Posterior vena cava (tissue), 2 donors: Measurements from ENCODE around the gene ARAP1. TPM values are rescaled to one million over a fixed set of nuclear protein-coding genes. Genes with fewer than 3 reads are reported as not detected.

Experiments
- DNase-seq: peaks from one replicate; pipeline ENCODE4 v3.0.0-alpha.2; 2020; ENCODE audit warnings: low spot score
- intact Hi-C, 2 donors: fragments of 100-400 bp; cut with DNase I; formaldehyde crosslinking; loops; one replicate each; pipeline versions ENCODE4 v1.14.1 to v1.14.2; 2022 to 2023
- total RNA-seq, 2 donors: library from RNA; stranded (reverse); fragmentation: NEBNext Ultra II Directional; extraction: Animal tissue kit (Norgen Biotek cat#: 25700); gene quantifications; one replicate each; pipeline ENCODE4 v1.2.1, GENCODE V29; 2021
- donor health status: DM: yes; HTN: yes; CAD: no.
- donor health status: DM: yes; HTN: yes; CAD: no.

Gene ARAP1
- total RNA-seq, 2 donors from 2014 or later: 49.9 to 81.9 TPM

GRCh38 chr11:72716290-72716689 is 35.9 kb downstream of the ARAP1 start:
- intact Hi-C loops: no loop called here
- DNase-seq: no peak

- no peak for DNase-seq
These were observed 39.4 kb downstream of the ARAP1 start for GRCh38 chr11:72712841-72713240.

DNA sequence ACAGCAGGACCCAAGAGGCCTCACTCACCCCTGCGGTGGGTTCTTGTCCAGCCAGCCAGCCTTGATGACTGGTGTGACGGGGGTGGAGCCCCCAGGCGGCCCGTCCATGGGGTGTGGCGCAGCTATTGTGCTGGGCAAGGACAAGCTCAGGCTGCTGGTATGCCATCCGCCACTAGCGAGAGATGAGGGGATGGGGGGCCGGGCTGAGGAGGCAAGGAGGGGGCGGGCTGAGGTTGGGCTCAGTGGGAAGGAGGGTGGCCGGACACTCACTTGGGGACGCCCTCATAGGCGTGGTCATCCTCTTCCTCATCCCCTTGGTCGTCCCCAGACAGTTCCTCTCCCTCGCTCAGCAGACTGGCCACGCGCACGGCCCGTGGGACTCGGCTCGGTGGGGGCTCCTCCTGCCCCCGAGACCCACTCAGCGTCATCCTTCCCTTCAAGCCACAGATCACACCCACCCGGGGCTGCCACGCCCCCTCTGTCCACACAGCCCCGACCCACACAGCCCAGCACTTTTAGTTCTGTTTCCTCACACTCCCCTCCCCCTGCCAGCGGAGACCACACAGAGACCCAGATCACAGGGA is 39.9 kb downstream of the ARAP1 start:
- intact Hi-C loops: no loop called here
- DNase-seq: peak; percentile 92

More at GRCh38 chr11:72712841-72713240, 39.4 kb downstream of the ARAP1 start:
- intact Hi-C loops: no loop called here

- intact Hi-C loops: loop anchor here in 1 of 2 donors (1.0 kb wide), 1 partner anchor 22 kb away; no protein-coding TSS in a partner anchor
- DNase-seq: no peak
These were observed 41.1 kb downstream of the ARAP1 start for GRCh38 chr11:72711141-72711540.

GRCh38 chr11:72710278-72710677 is 41.9 kb downstream of the ARAP1 start:
- intact Hi-C loops: no loop called here

DNA sequence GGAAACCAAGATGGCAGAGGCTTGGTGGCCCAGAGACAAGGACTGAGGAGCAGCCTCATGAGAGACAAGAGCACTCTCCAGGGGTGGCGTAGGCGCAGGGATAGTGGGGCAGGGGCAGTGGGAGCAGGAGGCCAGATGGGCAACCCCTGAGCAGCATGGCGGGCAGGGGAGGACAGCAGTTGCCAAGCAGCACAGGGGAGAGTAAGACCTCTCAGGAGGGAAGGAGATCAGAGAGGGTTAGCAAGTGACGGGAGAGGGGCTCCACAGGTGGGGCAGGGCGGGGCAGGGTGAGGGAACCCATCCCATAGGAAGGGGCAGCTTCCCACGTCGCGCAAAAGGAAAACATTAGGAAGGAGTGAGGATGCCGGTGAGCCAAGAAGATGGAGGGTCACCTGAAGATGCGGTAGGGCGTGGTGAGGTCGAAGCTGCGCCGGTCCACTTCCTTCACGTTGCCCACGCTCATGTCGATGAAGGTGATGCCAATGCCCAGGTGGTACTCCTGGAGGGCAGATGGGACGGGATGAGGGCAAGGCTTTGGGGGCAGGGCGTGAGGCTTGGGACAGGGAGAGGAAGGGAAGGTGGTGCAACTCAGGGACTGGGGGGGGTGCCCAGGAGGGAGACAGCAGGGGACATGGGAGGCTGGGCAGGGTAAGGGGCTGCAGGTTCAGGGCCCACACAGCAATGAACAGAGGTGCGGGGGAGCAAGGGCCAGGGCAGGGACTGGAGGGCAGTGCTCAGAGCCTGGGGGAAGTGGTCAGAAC is 42.5 kb downstream of the ARAP1 start:
- no peak for DNase-seq
- intact Hi-C loops: no loop called here

More at GRCh38 chr11:72710278-72710677, 41.9 kb downstream of the ARAP1 start:
- no peak for DNase-seq

GRCh38 chr11:72707032-72707431 is 45.2 kb downstream of the ARAP1 start:
- DNase-seq: no peak
- intact Hi-C loops: no loop called here

GRCh38 chr11:72706579-72706978 is 45.6 kb downstream of the ARAP1 start:
- intact Hi-C loops: no loop called here

GRCh38 chr11:72705442-72706365 is 46.5 kb downstream of the ARAP1 start:
- intact Hi-C loops: no loop called here
- no peak for DNase-seq

More at GRCh38 chr11:72706579-72706978, 45.6 kb downstream of the ARAP1 start:
- DNase-seq: no peak

- DNase-seq: no peak
- intact Hi-C loops: no loop called here
These were observed 47.4 kb downstream of the ARAP1 start for GRCh38 chr11:72704783-72705265.

GRCh38 chr11:72704028-72704782 is 48.0 kb downstream of the ARAP1 start:
- intact Hi-C loops: no loop called here
- DNase-seq: no peak

DNA sequence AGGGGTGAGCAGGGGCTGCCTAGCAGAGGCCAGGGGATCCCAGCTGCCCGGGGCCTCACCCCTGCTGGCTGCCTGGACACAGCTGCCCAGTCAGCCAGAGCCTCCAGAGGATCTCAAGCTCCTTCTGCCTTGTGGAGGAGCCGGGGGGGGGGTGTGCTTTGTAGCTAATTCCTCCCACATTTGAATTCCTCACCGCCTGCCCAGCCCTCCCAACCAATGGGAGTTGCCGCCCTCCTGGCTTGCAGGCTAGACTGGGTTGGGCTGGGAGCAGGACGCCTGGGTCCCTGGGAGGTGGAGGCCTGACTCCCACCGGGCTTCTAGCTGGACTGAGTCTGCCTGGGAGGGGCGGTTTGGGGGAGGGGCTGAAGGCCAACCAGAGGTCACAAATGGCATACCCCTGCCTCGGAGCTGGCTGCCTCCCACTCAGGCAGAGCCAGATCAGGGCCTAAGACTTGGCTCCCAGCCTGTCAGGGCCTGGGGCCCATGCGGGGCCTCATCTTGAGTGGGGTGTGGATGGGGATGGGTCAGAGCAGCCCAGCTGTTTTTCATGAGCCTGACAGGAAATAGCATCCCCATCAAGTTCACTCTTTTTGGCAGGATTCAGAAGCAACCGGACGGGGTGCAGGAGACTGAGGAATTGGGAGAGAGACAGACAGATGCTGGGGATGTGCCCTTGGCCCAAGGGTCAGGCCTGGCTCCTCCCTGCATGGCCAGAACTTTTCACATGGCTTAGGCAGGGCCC is 48.8 kb downstream of the ARAP1 start:
- intact Hi-C loops: no loop called here
- DNase-seq: peak; percentile 91

GRCh38 chr11:72702577-72703241 is 49.5 kb downstream of the ARAP1 start:
- intact Hi-C loops: no loop called here
- no peak for DNase-seq

- no peak for DNase-seq
- intact Hi-C loops: no loop called here
These were observed 50.1 kb downstream of the ARAP1 start for GRCh38 chr11:72702096-72702495.

DNA sequence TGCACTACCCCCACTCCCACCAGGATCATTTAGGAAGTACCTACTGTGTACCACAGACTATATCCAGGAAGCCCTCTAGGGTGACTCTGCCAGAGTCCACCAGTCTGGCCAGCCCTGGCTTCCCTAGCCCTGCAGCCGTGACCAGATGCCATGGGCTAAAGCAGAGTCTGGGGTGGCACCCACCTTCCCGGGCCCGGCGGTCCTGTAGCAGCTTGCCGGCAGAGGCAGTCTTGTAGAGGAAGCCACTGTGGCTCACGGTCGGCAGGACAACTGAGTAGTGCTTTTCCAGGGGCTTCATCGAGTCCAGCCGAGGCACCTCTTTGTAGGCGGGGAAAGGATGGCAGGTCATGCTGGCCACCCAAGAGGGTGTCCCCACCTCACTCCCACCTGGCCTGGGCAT is 50.7 kb downstream of the ARAP1 start:
- no peak for DNase-seq
- intact Hi-C loops: no loop called here

GRCh38 chr11:72700146-72700545 is 52.1 kb downstream of the ARAP1 start:
- intact Hi-C loops: no loop called here

GRCh38 chr11:72697814-72698213 is 54.4 kb downstream of the ARAP1 start:
- no peak for DNase-seq

More at GRCh38 chr11:72700146-72700545, 52.1 kb downstream of the ARAP1 start:
- no peak for DNase-seq

More at GRCh38 chr11:72697814-72698213, 54.4 kb downstream of the ARAP1 start:
- intact Hi-C loops: no loop called here
